Measurements from ENCODE around the gene CAND1.
"Not testable (repeated sequence)": the region's sequence is repeated elsewhere in the genome, so short reads cannot be mapped to it uniquely, and the experiment has no call there.

CAND1 gene

DNA sequence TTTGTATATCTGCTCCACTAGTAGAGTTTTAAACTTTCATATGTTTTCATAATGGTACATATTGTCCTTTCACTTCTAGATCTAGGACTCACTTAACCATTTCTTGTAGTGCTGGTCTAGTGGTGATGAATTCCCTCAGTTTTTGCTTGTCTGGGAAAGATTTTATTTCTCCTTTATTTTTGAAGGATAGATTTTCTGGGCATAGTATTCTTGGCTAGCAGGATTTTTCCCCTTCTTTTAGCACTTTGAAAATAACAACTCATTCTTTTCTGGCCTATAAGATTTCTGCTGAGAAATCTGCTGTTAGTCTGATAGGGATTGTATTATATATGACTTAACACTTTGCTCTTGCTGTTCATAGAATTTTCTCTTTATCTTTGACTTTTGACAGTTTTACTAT lies 69.3 kb downstream of the CAND1 start:
- no peaks in the 10 kb centered on the region for H3K9me2 ChIP-seq (replicated peaks; ENCODE audit: insufficient read depth, low read length)
- H3F3A ChIP-seq (ENCODE audit: insufficient read depth, low read length), result no peaks in the 10 kb centered on the region
- no peak overlapping the region for H3K27ac ChIP-seq (ENCODE audit: low read length)
- TF ChIP-seq EZH2 (optimal IDR thresholded peaks at IDR 0.05; ENCODE audit: low read depth, low read length), result no peak
- no peak for TF ChIP-seq EZH2phosphoT487 (IDR thresholded peaks at IDR 0.05; ENCODE audit: low read length)
- TF ChIP-seq, protein P1, sequence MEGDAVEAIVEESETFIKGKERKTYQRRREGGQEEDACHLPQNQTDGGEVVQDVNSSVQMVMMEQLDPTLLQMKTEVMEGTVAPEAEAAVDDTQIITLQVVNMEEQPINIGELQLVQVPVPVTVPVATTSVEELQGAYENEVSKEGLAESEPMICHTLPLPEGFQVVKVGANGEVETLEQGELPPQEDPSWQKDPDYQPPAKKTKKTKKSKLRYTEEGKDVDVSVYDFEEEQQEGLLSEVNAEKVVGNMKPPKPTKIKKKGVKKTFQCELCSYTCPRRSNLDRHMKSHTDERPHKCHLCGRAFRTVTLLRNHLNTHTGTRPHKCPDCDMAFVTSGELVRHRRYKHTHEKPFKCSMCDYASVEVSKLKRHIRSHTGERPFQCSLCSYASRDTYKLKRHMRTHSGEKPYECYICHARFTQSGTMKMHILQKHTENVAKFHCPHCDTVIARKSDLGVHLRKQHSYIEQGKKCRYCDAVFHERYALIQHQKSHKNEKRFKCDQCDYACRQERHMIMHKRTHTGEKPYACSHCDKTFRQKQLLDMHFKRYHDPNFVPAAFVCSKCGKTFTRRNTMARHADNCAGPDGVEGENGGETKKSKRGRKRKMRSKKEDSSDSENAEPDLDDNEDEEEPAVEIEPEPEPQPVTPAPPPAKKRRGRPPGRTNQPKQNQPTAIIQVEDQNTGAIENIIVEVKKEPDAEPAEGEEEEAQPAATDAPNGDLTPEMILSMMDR (IDR thresholded peaks at IDR 0.05; ENCODE audit: low read length), result no peak
- no peak overlapping the region for H3K4me2 ChIP-seq (ENCODE audit: low read depth, low read length)
- DNase-seq, result no peak
- no peaks in the 10 kb centered on the region for H4K20me1 ChIP-seq (ENCODE audit: insufficient read depth, low read length)
- H3K9me3 ChIP-seq (replicated peaks; ENCODE audit: insufficient read depth, low read length), result no peaks in the 10 kb centered on the region
- H3K4me3 ChIP-seq (ENCODE audit: low read length), result no peak overlapping the region
- no peaks in the 10 kb centered on the region for H3K4me1 ChIP-seq (ENCODE audit: low read length)
- no peaks in the 10 kb centered on the region for H3K36me3 ChIP-seq (replicated peaks; ENCODE audit: insufficient read depth, low read length)
- no peak overlapping the region for H2AFZ ChIP-seq (ENCODE audit: low read length)
- H3K9ac ChIP-seq (ENCODE audit: low read length), result no peak overlapping the region
- no peaks in the 10 kb centered on the region for H3K27me3 ChIP-seq (replicated peaks; ENCODE audit: insufficient read depth, low read length)
- no peaks in the 10 kb centered on the region for H3K79me2 ChIP-seq (ENCODE audit: low read length)

DNA sequence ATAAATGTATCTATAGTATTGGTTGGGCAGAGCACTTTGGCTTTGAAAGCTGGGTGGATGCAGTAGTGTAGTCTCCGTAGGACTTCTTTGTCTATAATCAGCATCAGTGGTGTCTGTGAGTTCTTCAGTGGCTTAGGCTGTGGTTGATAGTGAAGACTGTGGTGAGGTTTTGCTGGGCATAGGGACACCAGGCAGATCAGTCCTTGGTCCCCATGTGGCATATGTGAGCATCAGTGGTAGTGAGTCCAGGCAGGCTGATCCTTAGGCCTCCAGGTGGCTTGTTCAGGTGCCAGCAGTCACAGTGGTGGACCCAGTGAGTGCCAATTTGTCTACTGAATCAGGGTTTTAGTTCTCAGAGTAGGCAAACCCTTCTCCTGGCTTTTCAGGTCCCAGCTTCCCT lies 70.4 kb downstream of the CAND1 start:
- Histone ChIP-seq H3K27me3 (replicated peaks; ENCODE audit: insufficient read depth, low read length) (no peaks in the 10 kb centered on the region), H3K9me2 (replicated peaks; ENCODE audit: insufficient read depth, low read length) (no peaks in the 10 kb centered on the region), H3K4me3 (ENCODE audit: low read length) (no peak overlapping the region), H3K4me2 (ENCODE audit: low read depth, low read length) (no peak overlapping the region), H4K20me1 (ENCODE audit: insufficient read depth, low read length) (no peaks in the 10 kb centered on the region), H3K9me3 (replicated peaks; ENCODE audit: insufficient read depth, low read length) (no peaks in the 10 kb centered on the region), H2AFZ (ENCODE audit: low read length) (no peak overlapping the region), H3K9ac (ENCODE audit: low read length) (no peak overlapping the region), H3K27ac (ENCODE audit: low read length) (no peak overlapping the region), H3F3A (ENCODE audit: insufficient read depth, low read length) (no peaks in the 10 kb centered on the region), H3K36me3 (replicated peaks; ENCODE audit: insufficient read depth, low read length) (no peaks in the 10 kb centered on the region), H3K4me1 (ENCODE audit: low read length) (no peaks in the 10 kb centered on the region), H3K79me2 (ENCODE audit: low read length) (no peaks in the 10 kb centered on the region)
- TF ChIP-seq EZH2phosphoT487 (IDR thresholded peaks at IDR 0.05; ENCODE audit: low read length) (no peak), EZH2 (optimal IDR thresholded peaks at IDR 0.05; ENCODE audit: low read depth, low read length) (no peak)
- TF ChIP-seq, protein P1 (IDR thresholded peaks at IDR 0.05; ENCODE audit: low read length), result no peak
- DNase-seq, result no peak

DNA sequence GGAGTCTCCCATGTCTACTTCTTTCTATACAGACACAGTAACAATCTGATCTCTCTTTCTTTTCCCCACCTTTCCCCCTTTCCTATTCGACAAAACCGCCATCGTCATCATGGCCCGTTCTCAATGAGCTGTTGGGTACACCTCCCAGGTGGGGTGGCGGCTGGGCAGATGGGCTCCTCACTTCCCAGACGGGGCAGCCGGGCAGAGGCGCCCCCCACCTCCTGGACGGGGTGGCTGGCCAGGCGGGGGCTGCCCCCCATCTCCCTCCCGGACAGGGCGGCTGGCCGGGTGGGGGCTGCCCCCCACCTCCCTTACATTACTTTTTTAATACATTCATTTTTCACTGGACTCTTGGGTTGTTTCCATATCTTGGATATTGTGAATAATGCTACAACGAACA lies 71.9 kb downstream of the CAND1 start:
- not testable (repeated sequence) for H3K27me3 ChIP-seq (replicated peaks; ENCODE audit: insufficient read depth, low read length); H4K20me1 ChIP-seq (ENCODE audit: insufficient read depth, low read length); H3K36me3 ChIP-seq (replicated peaks; ENCODE audit: insufficient read depth, low read length); H3K4me2 ChIP-seq (ENCODE audit: low read depth, low read length); H3K4me3 ChIP-seq (ENCODE audit: low read length); H3K27ac ChIP-seq (ENCODE audit: low read length); H2AFZ ChIP-seq (ENCODE audit: low read length); H3F3A ChIP-seq (ENCODE audit: insufficient read depth, low read length); H3K4me1 ChIP-seq (ENCODE audit: low read length); DNase-seq; H3K9ac ChIP-seq (ENCODE audit: low read length); H3K9me3 ChIP-seq (replicated peaks; ENCODE audit: insufficient read depth, low read length); H3K79me2 ChIP-seq (ENCODE audit: low read length); H3K9me2 ChIP-seq (replicated peaks; ENCODE audit: insufficient read depth, low read length)

DNA sequence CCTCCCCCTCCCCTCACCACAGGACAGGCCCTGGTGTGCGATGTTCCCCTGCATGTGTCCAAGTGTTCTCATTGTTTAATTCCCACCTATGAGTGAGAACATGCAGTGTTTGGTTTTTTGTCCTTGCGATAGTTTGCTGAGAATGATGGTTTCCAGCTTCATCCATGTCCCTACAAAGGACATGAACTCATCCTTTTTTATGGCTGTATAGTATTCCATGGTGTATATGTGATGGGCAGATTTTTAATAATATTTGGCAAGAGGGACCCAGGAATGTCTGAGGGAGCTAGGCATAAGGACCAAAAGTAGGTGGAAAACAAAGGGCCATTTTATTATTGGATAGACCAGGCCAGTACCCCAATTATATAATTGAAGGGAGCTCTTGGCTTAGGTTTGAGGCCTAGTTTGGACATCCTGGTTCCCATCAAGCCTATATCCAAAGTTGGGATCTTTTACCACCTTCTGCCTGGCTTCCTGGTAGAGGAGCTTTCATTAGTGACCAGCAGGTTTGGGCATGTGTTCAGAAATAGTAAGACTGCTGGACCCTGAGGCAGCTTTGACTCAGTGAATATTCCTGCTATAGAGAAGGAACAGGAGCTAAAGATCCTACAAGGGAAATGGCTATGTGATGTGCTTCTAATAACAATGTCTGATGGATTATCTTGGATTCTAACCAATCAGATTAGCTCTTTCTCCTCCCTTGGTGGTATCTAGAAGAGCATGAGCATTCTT lies 76.0 kb downstream of the CAND1 start:
- no peak overlapping the region for H3K9ac ChIP-seq (ENCODE audit: low read length)
- H3K27me3 ChIP-seq (replicated peaks; ENCODE audit: insufficient read depth, low read length), result no peaks in the 10 kb centered on the region
- TF ChIP-seq EZH2 (optimal IDR thresholded peaks at IDR 0.05; ENCODE audit: low read depth, low read length) (no peak), EZH2phosphoT487 (IDR thresholded peaks at IDR 0.05; ENCODE audit: low read length) (no peak)
- TF ChIP-seq, protein P1 (IDR thresholded peaks at IDR 0.05; ENCODE audit: low read length), result no peak
- no peaks in the 10 kb centered on the region for H3K36me3 ChIP-seq (replicated peaks; ENCODE audit: insufficient read depth, low read length)
- H3K4me1 ChIP-seq (ENCODE audit: low read length), result no peaks in the 10 kb centered on the region
- H3K27ac ChIP-seq (ENCODE audit: low read length), result no peak overlapping the region
- no peak overlapping the region for H2AFZ ChIP-seq (ENCODE audit: low read length)
- no peaks in the 10 kb centered on the region for H4K20me1 ChIP-seq (ENCODE audit: insufficient read depth, low read length)
- H3K9me2 ChIP-seq (replicated peaks; ENCODE audit: insufficient read depth, low read length), result no peaks in the 10 kb centered on the region
- no peak for DNase-seq
- no peaks in the 10 kb centered on the region for H3K79me2 ChIP-seq (ENCODE audit: low read length)
- H3F3A ChIP-seq (ENCODE audit: insufficient read depth, low read length), result no peaks in the 10 kb centered on the region
- H3K4me3 ChIP-seq (ENCODE audit: low read length), result no peak overlapping the region
- no peak overlapping the region for H3K4me2 ChIP-seq (ENCODE audit: low read depth, low read length)
- H3K9me3 ChIP-seq (replicated peaks; ENCODE audit: insufficient read depth, low read length), result no peaks in the 10 kb centered on the region
